ENCODE results near the gene TPSD1.

GRCh38 chr16:1213231-1213630 is 42.6 kb upstream of the TPSD1 start:
- TF ChIP-seq POLR2A (IDR thresholded peaks at IDR 0.05; ENCODE audit: low read depth, low read length): no peak
- no peak for TF ChIP-seq POLR2AphosphoS5 (IDR thresholded peaks at IDR 0.05; ENCODE audit: low read depth, low read length)
- no peak for TF ChIP-seq POU2F2 (IDR thresholded peaks at IDR 0.05; ENCODE audit: low read depth, low read length)
- no peak for TF ChIP-seq TAF1 (IDR thresholded peaks at IDR 0.05; ENCODE audit: low read depth, low read length)
- no peak for TF ChIP-seq SPI1 (IDR thresholded peaks at IDR 0.05; ENCODE audit: low read depth, low read length)
- TF ChIP-seq PAX5 (IDR thresholded peaks at IDR 0.05; ENCODE audit: insufficient read depth, low read length, severe bottlenecking): no peak
